Left cardiac atrium (tissue), 4 donors: ENCODE results near the gene POLA2. TPM values are rescaled to one million over a fixed set of nuclear protein-coding genes. Genes with fewer than 3 reads are reported as not detected.
"Not testable (repeated sequence)": the region's sequence is repeated elsewhere in the genome, so short reads cannot be mapped to it uniquely, and the experiment has no call there.

ENCODE experiments used
- ATAC-seq, 2 donors: fragments of 200-7000 bp; cut with Tn5 transposase; one replicate each; pipeline ENCODE4 v1.9.1; 2020; ENCODE audit warnings: mild to moderate bottlenecking in 2 of 2, moderate library complexity in 2 of 2
- DNase-seq: peaks from one replicate; pipeline ENCODE4 v3.0.0-alpha.2; 2020
- intact Hi-C, 2 donors: fragments of 100-400 bp; cut with DNase I; formaldehyde crosslinking; loops; one replicate each; pipeline versions ENCODE4 v1.14.1 to v1.15.1; 2022 to 2023
- total RNA-seq, 2 donors: library from RNA; stranded (reverse); fragmentation: NEBNext Ultra II Directional; extraction: Animal tissue kit (Norgen Biotek cat#: 25700); gene quantifications; one replicate each; pipeline ENCODE4 v1.2.1, GENCODE V29; 2021
- donor health status: DM: no; HTN: yes; CAD: no.
- donor health status: DM: no; HTN: yes; CAD: no; lungs with severe emphysema.
- donor health status: DM: yes; HTN: yes; CAD: no.
- donor health status: Dilated cardiomyopathy.

The POLA2 gene
- total RNA-seq, 2 donors from 2014 or later: 5.3 to 7.3 TPM

DNA sequence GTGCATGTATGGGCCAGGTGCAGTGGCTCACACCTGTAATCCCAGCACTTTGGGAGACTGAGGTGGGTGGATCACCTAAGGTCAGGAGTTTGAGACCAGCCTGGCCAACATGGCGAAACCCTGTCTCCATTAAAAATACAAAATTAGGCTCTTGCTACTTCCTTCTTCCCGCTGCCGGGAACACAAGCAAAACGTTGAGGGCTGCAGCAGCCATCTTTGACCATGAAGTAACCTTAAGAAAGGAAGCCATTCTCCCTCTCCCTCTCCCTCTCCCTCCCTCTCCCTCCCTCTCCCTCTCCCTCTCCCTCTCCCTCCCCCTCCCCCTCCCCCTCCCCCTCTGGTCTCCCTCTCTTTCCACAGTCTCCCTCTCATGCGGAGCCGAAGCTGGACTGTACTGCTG, 23.5 kb upstream of the POLA2 start:
- intact Hi-C loops, ATAC-seq, DNase-seq: not testable (repeated sequence)

- DNase-seq (no peak), ATAC-seq (no peak)
- intact Hi-C loops: no loop called here
Measured at GRCh38 chr11:65241134-65241533, 20.6 kb upstream of the POLA2 start.

- intact Hi-C loops: no loop called here
- ATAC-seq (no peak), DNase-seq (no peak)
Measured at GRCh38 chr11:65241692-65242091, 20.1 kb upstream of the POLA2 start.

- no peak for ATAC-seq
- DNase-seq: no peak
- intact Hi-C loops: no loop called here
Measured at GRCh38 chr11:65242389-65242788, 19.4 kb upstream of the POLA2 start.

- ATAC-seq: no peak
- no peak for DNase-seq
- intact Hi-C loops: no loop called here
Measured at GRCh38 chr11:65243797-65244196, 18.0 kb upstream of the POLA2 start.

DNA sequence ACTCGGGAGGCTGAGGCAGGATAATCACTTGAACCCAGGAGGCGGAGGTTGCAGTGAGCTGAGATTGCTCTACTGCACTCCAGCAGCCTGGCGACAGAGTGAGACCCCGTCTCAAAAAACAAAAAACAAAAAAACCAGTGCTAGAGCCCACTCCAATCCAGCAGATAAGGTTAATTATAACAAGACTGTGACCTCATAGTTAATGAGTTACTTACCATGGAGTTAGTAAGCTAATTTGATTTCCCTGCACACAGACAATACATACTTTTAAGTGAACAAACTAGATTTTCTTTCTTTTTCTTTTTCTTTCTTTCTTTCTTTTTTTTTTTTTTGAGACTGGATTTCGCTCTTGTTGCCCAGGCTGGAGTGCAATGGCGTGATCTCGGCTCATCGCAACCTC, 16.7 kb upstream of the POLA2 start:
- intact Hi-C loops, ATAC-seq, DNase-seq: not testable (repeated sequence)

GRCh38 chr11:65246506-65246905, 15.3 kb upstream of the POLA2 start:
- intact Hi-C loops: no loop called here
- DNase-seq (no peak), ATAC-seq (no peak)

GRCh38 chr11:65248184-65248710, 13.5 kb upstream of the POLA2 start:
- DNase-seq, intact Hi-C loops, ATAC-seq: not testable (repeated sequence)

DNA sequence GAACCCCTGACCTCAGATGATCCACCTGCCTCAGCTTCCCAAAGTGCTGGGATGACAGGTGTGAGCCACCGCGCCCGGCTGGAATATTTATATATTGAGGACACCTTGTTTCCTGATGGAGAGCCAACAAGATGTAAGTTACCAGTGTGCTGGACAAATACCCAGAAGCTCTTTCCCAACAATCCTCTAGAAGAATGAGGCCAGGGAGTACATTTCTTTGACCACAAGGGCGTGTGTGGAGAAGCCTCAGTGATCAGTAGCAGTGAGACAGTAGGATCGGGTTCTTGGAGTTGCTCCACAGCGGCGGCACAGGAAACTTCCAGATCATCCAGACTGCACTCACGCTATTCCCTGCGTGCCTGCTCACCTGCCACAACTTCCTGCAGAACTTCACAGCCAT, 10.3 kb upstream of the POLA2 start:
- DNase-seq (no peak), ATAC-seq (no peak)
- intact Hi-C loops: no loop called here

DNA sequence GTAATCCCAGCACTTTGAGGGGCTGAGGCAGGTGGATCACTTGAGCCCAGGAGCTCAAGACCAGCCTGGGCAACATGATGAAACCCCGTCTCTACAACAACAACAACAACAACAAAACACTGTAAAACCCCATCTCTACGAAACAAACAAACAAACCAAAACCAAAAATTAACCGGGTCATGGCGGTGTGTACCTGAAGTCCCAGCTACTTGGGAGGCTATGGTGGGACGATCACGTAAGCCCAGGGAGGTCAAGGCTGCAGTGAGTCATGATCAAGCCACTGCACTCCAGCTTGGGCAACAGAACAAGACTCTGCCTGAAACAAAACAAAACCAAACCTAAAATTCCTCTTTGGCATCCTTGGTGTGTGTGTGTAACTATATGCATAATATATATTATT, 7.0 kb upstream of the POLA2 start:
- DNase-seq (no peak), ATAC-seq (no peak)
- intact Hi-C loops: no loop called here

GRCh38 chr11:65258988-65259387, 2.8 kb upstream of the POLA2 start:
- DNase-seq: no peak
- no peak for ATAC-seq
- intact Hi-C loops: no loop called here

DNA sequence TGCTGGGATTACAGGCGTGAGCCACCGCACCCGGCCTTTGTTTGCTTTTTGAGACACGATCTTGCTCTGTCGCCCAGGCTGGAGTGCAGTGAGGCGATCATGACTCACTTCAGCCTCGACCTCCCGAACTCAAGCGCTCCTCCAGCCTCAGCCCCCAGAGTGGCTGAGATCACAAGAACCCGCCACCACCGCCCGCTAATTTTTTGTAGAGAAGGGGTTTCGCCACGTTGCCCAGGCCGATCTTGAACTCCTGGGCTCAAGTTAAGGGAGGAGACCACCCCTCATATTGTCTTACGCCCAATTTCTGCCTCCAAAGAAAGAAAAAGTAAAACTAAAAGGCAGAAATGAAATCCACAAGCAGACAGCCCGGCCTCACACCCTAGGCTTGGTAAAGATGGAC, 1.5 kb upstream of the POLA2 start:
- intact Hi-C loops: no loop called here

DNA sequence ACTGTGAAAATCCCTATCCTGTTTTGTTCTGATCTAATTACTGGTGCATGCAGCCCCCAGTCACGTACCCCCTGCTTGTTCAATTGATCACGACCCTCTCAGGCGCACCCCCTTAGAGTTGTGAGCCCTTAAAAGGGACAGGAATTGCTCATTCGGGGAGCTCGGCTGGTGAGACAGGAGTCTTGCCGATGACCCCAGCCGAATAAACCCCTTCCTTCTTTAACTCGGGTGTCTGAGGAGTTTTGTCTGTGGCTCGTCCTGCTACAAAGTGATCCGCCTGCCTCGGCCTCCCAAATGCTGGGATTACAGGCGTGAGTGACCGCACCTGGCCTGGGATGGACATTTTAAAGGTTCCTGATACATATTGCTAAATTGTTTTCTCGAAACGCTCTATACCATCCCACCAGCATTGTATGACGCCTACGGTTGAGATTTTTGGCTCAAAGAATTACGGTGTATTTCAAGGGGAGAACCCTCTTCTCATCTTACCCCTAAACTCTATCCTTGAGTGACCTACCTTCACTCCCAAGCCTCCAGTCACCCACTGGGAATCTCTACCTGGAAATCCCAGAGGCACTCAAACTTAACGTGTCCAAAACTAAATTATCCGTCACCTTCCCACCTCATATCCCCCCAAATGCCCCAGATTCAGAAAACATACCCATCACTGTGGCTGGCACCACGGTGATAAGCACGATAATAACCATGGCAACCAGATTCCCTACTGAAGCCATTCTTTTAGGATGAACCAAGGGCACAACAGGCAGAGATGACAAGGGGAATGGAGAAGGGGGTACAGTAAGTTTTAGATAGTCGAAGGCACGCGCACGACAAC, 789 bp upstream of the POLA2 start:
- ATAC-seq (peak in 1 of 2 donors; percentile 47), DNase-seq (no peak)
- intact Hi-C loops: no loop called here

More for the DNA sequence above, 1.5 kb upstream of the POLA2 start:
- ATAC-seq (no peak), DNase-seq (no peak)

DNA sequence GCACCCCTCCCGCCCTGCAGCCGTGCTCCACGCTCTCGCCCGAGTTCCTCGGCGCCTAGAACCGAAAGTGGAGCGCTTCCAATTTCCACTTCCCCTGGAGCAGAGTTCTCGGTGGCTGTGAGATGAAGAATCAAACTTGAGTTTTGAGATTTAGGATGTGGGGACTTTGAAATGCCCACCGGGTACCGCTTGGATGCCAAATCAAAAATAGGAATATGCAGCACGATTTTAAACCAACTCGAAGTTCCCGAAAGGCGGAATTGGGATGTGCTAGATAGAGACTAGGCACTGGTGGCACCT, 569 bp downstream of the POLA2 start:
- intact Hi-C loops: no loop called here
- DNase-seq (no peak), ATAC-seq (no peak)

DNA sequence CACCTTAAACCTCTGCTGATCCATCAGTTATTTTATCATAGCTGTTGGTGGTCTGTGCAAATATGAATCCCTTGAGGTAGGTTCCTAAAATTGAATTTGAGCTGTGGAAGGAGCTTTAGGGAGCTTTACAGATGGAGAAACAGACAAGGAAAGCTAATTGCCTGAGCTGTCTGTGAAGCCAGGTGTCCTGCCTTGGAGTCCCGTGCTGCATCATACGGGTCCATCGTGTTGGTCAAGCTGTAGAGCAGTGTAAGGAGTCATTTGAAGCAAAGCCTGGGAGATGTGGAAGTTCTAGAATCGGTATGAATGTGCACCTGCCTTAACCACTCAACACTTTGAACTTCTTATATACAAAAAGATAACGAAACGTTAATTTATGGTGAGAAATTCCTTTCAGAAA, 1.0 kb downstream of the POLA2 start:
- intact Hi-C loops: no loop called here
- no peak for ATAC-seq
- no peak for DNase-seq

DNA sequence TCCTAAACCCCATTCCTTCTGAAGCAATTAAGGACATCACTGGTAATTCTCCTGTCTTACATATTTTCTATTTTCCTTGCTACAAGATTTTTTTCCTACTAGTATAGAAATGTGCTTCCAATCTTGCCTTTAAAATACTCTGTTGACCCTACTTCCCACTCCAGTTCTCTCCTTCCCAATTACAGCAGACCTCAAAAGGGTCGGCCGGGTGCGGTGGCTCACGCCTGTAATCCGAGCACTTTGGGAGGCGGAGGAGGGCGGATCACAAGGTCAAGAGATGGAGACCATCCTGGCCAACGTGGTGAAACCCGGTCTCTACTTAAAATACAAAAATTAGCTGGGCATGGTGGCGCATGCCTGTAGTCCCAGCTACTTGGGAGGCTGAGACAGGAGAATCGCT, 3.0 kb downstream of the POLA2 start:
- DNase-seq, intact Hi-C loops, ATAC-seq: not testable (repeated sequence)

GRCh38 chr11:65266210-65266609, 4.4 kb downstream of the POLA2 start:
- DNase-seq (no peak), ATAC-seq (no peak)
- intact Hi-C loops: no loop called here

- ATAC-seq: peak; percentile 90 to 92
- intact Hi-C loops: loop anchor here (1.0 to 5.0 kb wide), 3 partner anchors 40 to 54 kb away; no protein-coding TSS in a partner anchor
- DNase-seq: peak; percentile 85
Measured at GRCh38 chr11:65274735-65275682, 13.2 kb downstream of the POLA2 start.

DNA sequence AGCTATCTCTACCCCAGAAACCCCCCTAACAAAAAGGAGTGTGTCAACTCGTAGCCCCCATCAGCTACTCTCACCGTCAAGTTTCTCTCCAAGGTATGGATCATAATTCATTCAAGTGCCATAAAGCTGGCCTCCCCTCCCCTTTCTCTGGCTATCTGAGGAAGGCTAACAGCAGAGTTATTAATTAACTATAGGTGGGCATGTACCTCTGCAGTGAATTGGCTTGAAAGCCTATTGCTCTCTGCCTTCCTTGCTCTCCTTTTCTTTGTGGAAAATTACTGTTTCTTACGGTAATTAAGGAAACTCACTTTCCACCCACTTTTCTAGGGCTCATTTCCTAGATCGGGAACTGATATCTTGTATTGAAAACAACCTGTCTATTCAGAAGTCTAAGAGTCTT, 14.1 kb downstream of the POLA2 start:
- DNase-seq (no peak), ATAC-seq (no peak)
- intact Hi-C loops: loop anchor here in 1 of 2 donors (1.0 to 2.0 kb wide), 2 partner anchors 39 to 53 kb away; no protein-coding TSS in a partner anchor
